Liver (tissue), 9 donors: ENCODE data around the gene HSD11B1L. TPM values are rescaled to one million over a fixed set of nuclear protein-coding genes. Genes with fewer than 3 reads are reported as not detected.

Source experiments
- DNase-seq: peaks from one replicate; pipeline ENCODE4 v3.0.0-alpha.2; 2017; ENCODE audit warnings: low spot score
- H3K27ac ChIP-seq, 2 donors: one replicate each; pipeline ENCODE4 v1.7.0; 2013; ENCODE audit warnings: inconsistent platforms in 2 of 2, low read length in 2 of 2, control low read depth in 1 of 2, low read depth in 1 of 2, mild to moderate bottlenecking in 1 of 2
- H3K27me3 ChIP-seq, 4 donors: one replicate each; pipeline versions ENCODE4 v1.6.1 to v1.7.0; 2013; ENCODE audit warnings: low read length in 3 of 4, inconsistent platforms in 1 of 4, mild to moderate bottlenecking in 1 of 4, moderate library complexity in 1 of 4; ENCODE audit not compliant: control insufficient read depth in 4 of 4, insufficient read depth in 4 of 4
- H3K36me3 ChIP-seq, 4 donors: one replicate each; pipeline versions ENCODE4 v1.6.1 to v1.7.0; 2013; ENCODE audit warnings: low read length in 3 of 4, mild to moderate bottlenecking in 3 of 4, low read depth in 1 of 4, moderate library complexity in 1 of 4; ENCODE audit not compliant: control insufficient read depth in 4 of 4, insufficient read depth in 3 of 4
- H3K4me1 ChIP-seq, 4 donors: one replicate each; pipeline versions ENCODE4 v1.6.1 to v1.7.0; 2013; ENCODE audit warnings: low read length in 3 of 4, mild to moderate bottlenecking in 3 of 4, moderate library complexity in 1 of 4; ENCODE audit not compliant: control insufficient read depth in 4 of 4, insufficient read depth in 4 of 4
- H3K4me3 ChIP-seq, 3 donors: one replicate each; pipeline versions ENCODE4 v1.6.1 to v1.7.0; 2013; ENCODE audit warnings: low read length in 3 of 3, control low read depth in 1 of 3, low read depth in 1 of 3, mild to moderate bottlenecking in 1 of 3
- H3K9ac ChIP-seq, 2 donors: one replicate each; pipeline ENCODE4 v1.7.0; 2013; ENCODE audit warnings: low read length in 2 of 2, mild to moderate bottlenecking in 2 of 2, moderate library complexity in 2 of 2, control low read depth in 1 of 2, low read depth in 1 of 2
- H3K9me3 ChIP-seq, 4 donors: one replicate each; pipeline versions ENCODE4 v1.6.1 to v1.7.0; 2013; ENCODE audit warnings: low read length in 3 of 4; ENCODE audit not compliant: control insufficient read depth in 4 of 4
- CTCF ChIP-seq: fragments of 150-350 bp; IDR thresholded peaks from 2 replicates; pipeline ENCODE4 v1.5.1; 2017; ENCODE audit warnings: improper control_type of control experiment, low read depth, low read length; ENCODE audit not compliant: missing input control
- EGR1 ChIP-seq, 2 donors: IDR thresholded peaks; 2 replicates each; pipeline ENCODE4 v1.6.1; 2016 to 2018; ENCODE audit warnings: antibody characterized with exemption in 2 of 2, low read depth in 2 of 2
- FOXA1 ChIP-seq: IDR thresholded peaks from 2 replicates; pipeline ENCODE4 v1.6.1; 2016; ENCODE audit warnings: antibody characterized with exemption
- HNF4A ChIP-seq, 2 donors: conservative IDR thresholded peaks; 2 replicates each; pipeline ENCODE4 v1.6.1; 2016; ENCODE audit warnings: antibody characterized with exemption in 2 of 2, mild to moderate bottlenecking in 2 of 2
- HNF4G ChIP-seq: IDR thresholded peaks from 2 replicates; pipeline ENCODE4 v1.6.1; 2016; ENCODE audit warnings: antibody characterized with exemption
- JUND ChIP-seq, 2 donors: IDR thresholded peaks; 2 replicates each; pipeline ENCODE4 v1.6.1; 2016; ENCODE audit warnings: antibody characterized with exemption in 2 of 2
- NR2F2 ChIP-seq: IDR thresholded peaks from 2 replicates; pipeline ENCODE4 v1.6.1; 2016; ENCODE audit warnings: antibody characterized with exemption
- RAD21 ChIP-seq, 2 donors: IDR thresholded peaks; 2 replicates each; pipeline ENCODE4 v1.6.1; 2016; ENCODE audit warnings: antibody characterized with exemption in 2 of 2, mild to moderate bottlenecking in 2 of 2
- RXRA ChIP-seq, 2 donors: IDR thresholded peaks; 2 replicates each; pipeline ENCODE4 v1.6.1; 2017 to 2018; ENCODE audit warnings: antibody characterized with exemption in 2 of 2, mild to moderate bottlenecking in 1 of 2
- SP1 ChIP-seq: IDR thresholded peaks from 2 replicates; pipeline ENCODE4 v1.6.1; 2018; ENCODE audit warnings: antibody characterized with exemption, mild to moderate bottlenecking
- TAF1 ChIP-seq: conservative IDR thresholded peaks from 2 replicates; pipeline ENCODE4 v1.6.1; 2016; ENCODE audit warnings: antibody characterized with exemption, mild to moderate bottlenecking
- YY1 ChIP-seq: IDR thresholded peaks from 2 replicates; pipeline ENCODE4 v1.6.1; 2016; ENCODE audit warnings: antibody characterized with exemption, mild to moderate bottlenecking
- ZBTB33 ChIP-seq: IDR thresholded peaks from 2 replicates; pipeline ENCODE4 v1.6.1; 2016; ENCODE audit warnings: antibody characterized with exemption
- WGBS: extraction: QIAGEN DNeasy Blood & Tissue Kit; methylation state at CpG from one replicate; pipeline ENCODE4 v1.1.7; 2013; 5-methylcytosine and 5-hydroxymethylcytosine counted together
- polyA plus RNA-seq, 2 donors: library from polyadenylated mRNA; stranded (reverse) in 1 of 2; unstranded in 1 of 2; fragments of 200-250 nt in 1 of 2; fragments of >200 nt in 1 of 2; fragmentation: Nextera tagmentation in 1 of 2; extraction: Ambion mirVana in 1 of 2; gene quantifications; one replicate each; pipeline versions ENCODE4 v1.2.1 to v1.2.3, GENCODE V29; 2013 to 2015
- total RNA-seq, 2 donors: library from RNA; depleted of rRNA; stranded (reverse); fragments of >200 nt; gene quantifications; one replicate each; pipeline ENCODE4 v1.2.3, GENCODE V29; 2014
- TF ChIP-seq, protein P1 (sequence below): IDR thresholded peaks from 2 replicates; pipeline ENCODE4 v1.6.1; 2016; ENCODE audit warnings: antibody characterized with exemption, mild to moderate bottlenecking
- TF ChIP-seq, protein P2 (sequence below): IDR thresholded peaks from 2 replicates; pipeline ENCODE4 v1.6.1; 2016; ENCODE audit warnings: antibody characterized with exemption
- donor health status: healthy.
- donor health status: healthy.
- donor health status: healthy.
- donor health status: healthy.
- donor health status: healthy.

The HSD11B1L gene
- total and polyA plus RNA-seq, 4 donors, result 1.3 to 2.5 (median 1.9) TPM

GRCh38 chr19:5698635-5699422, 18.0 kb downstream of the HSD11B1L start:
- H3K27me3 ChIP-seq, result no peaks in the 10 kb centered on the region
- no peak overlapping the region for H3K4me3 ChIP-seq
- H3K36me3 ChIP-seq, result peaks cover 19 to 57% (median 25%) of the 10 kb centered on the region in 4 donors
- TF ChIP-seq ZBTB33 (no peak), EGR1 (IDR thresholded peaks at IDR 0.05; ENCODE audit: low read depth in 2 of 2) (no peak), JUND (IDR thresholded peaks at IDR 0.05) (no peak), CTCF (no peak), RAD21 (IDR thresholded peaks at IDR 0.05) (no peak), HNF4G (no peak), SP1 (no peak), RXRA (IDR thresholded peaks at IDR 0.05) (no peak), NR2F2 (no peak)
- TF ChIP-seq, protein P1, sequence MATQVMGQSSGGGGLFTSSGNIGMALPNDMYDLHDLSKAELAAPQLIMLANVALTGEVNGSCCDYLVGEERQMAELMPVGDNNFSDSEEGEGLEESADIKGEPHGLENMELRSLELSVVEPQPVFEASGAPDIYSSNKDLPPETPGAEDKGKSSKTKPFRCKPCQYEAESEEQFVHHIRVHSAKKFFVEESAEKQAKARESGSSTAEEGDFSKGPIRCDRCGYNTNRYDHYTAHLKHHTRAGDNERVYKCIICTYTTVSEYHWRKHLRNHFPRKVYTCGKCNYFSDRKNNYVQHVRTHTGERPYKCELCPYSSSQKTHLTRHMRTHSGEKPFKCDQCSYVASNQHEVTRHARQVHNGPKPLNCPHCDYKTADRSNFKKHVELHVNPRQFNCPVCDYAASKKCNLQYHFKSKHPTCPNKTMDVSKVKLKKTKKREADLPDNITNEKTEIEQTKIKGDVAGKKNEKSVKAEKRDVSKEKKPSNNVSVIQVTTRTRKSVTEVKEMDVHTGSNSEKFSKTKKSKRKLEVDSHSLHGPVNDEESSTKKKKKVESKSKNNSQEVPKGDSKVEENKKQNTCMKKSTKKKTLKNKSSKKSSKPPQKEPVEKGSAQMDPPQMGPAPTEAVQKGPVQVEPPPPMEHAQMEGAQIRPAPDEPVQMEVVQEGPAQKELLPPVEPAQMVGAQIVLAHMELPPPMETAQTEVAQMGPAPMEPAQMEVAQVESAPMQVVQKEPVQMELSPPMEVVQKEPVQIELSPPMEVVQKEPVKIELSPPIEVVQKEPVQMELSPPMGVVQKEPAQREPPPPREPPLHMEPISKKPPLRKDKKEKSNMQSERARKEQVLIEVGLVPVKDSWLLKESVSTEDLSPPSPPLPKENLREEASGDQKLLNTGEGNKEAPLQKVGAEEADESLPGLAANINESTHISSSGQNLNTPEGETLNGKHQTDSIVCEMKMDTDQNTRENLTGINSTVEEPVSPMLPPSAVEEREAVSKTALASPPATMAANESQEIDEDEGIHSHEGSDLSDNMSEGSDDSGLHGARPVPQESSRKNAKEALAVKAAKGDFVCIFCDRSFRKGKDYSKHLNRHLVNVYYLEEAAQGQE, result no peak
- TF ChIP-seq, protein P2, sequence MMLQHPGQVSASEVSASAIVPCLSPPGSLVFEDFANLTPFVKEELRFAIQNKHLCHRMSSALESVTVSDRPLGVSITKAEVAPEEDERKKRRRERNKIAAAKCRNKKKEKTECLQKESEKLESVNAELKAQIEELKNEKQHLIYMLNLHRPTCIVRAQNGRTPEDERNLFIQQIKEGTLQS, result no peak
- no peak overlapping the region for H3K9ac ChIP-seq
- peak; percentile 29 for DNase-seq
- H3K9me3 ChIP-seq, result no peaks in the 10 kb centered on the region
- no peaks in the 10 kb centered on the region for H3K4me1 ChIP-seq
- no peak overlapping the region for H3K27ac ChIP-seq
- WGBS, result 95% methylated on average over 38 of the region's 38 CpGs

GRCh38 chr19:5700455-5701092, 19.7 kb downstream of the HSD11B1L start:
- Histone ChIP-seq H3K27ac (no peak overlapping the region), H3K9ac (no peak overlapping the region), H3K9me3 (no peaks in the 10 kb centered on the region), H3K36me3 (peaks cover 16 to 55% (median 25%) of the 10 kb centered on the region in 4 donors), H3K4me1 (no peaks in the 10 kb centered on the region), H3K27me3 (no peaks in the 10 kb centered on the region), H3K4me3 (no peak overlapping the region)
- DNase-seq, result peak; percentile 29
- 98% methylated on average over 22 of the region's 22 CpGs for WGBS
- TF ChIP-seq YY1, result no peak
- TF ChIP-seq, protein P1, result no peak
- TF ChIP-seq FOXA1, result no peak
- no peak for TF ChIP-seq EGR1 (IDR thresholded peaks at IDR 0.05; ENCODE audit: low read depth in 2 of 2)
- no peak for TF ChIP-seq TAF1
- TF ChIP-seq HNF4A (conservative IDR thresholded peaks at IDR 0.05), result no peak
- no peak for TF ChIP-seq ZBTB33
- no peak for TF ChIP-seq RAD21 (IDR thresholded peaks at IDR 0.05)
- TF ChIP-seq, protein P2, result no peak
- no peak for TF ChIP-seq JUND (IDR thresholded peaks at IDR 0.05)
- no peak for TF ChIP-seq HNF4G
